Stimulated activated CD4-positive, alpha-beta T cell treated with anti-CD3 and anti-CD28 coated beads, Interleukin-2, amount 100 ng/mL, for 24 hours (primary cell): Measurements from ENCODE around the gene AP3S2.
A peak's percentile ranks its signal among the peaks of the same experiment; 100 is the strongest.
"Not testable (repeated sequence)": the region's sequence is repeated elsewhere in the genome, so short reads cannot be mapped to it uniquely, and the experiment has no call there.

Source experiments
- DNase-seq, 2 donors: peaks; one replicate each; pipeline ENCODE4 v3.0.0-alpha.2; 2020

The AP3S2 gene

GRCh38 chr15:89797678-89798201 is 96.1 kb downstream of the AP3S2 start:
- DNase-seq: no peak

- no peak for DNase-seq
These were observed 97.8 kb downstream of the AP3S2 start for GRCh38 chr15:89795996-89796395.

GRCh38 chr15:89794627-89795241 is 99.1 kb downstream of the AP3S2 start:
- DNase-seq: no peak

GRCh38 chr15:89792106-89792805 is 101.5 kb downstream of the AP3S2 start:
- DNase-seq: no peak

DNA sequence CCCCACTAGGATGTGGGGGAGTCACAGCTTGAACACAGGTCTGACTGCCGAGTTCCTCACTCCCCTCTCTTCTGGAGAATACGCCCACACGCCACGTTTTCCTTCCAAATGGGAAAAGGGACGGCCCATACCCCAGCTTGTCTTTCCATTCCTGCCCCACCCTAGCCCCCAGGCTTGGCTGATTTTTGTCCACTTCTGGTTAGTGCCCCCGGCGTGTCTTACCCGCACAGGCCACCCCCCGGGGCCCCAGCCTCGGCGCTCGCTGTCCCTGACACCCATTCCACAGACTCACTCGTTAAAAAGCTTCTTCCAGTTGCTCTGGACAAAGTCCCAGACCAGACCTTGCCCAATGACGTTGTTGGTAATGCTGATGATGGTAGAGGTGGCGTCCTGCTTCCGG is 103.1 kb downstream of the AP3S2 start:
- no peak for DNase-seq

DNA sequence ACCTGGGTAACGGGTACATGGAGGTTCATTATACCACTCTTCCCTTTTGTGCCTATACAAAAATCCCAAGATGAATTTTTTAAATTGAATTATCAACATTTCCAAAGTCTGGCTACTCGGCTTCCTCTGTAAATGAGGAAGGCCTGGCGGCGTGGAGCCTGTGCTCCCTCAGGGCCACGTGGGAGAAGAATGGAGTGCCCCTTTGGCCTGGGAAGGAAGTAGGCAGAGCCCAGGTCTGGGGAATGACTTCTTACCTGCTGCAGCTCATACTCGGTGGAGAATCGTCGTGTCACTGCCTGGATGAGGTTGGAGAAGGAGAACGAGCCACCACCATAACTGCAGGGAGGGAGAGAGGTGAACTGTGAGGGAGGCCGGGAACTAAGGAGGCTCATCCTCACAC is 103.6 kb downstream of the AP3S2 start:
- no peak for DNase-seq

DNA sequence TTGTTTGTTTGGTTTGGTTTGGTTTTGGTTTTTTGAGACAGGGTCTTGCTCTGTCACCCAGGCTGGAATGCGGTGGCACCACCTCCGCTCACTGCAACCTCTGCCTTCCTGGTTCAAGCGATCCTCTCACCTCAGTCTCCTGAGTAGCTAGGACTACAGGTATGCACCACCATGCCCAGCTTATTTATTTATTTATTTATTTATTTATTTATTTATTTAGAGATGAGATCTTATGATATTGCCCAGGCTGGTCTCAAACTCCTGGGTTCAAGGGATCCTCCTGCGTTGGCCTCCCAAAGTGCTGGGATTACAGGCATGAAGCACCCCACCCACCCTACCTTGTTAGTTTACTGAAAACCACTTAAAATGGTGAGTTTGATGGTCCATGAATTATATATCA is 105.2 kb downstream of the AP3S2 start:
- DNase-seq: not testable (repeated sequence)

DNA sequence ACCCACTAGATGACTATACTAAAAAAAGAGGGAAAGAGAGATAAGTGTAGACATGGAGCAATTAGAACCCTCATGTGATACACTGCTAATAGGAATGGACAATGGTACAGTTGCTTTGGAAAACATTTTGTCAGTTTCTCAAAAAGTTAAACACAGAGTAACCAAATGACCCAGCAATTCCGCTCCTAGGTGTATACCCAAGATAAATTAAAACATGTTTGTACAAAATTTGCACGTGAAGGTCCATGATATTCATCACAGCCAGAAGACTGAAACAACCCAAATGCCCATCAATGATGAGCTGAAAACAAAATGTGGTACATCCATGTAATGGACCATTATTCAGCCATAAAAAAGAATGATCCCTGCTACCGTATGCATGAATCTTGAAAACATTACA is 105.8 kb downstream of the AP3S2 start:
- DNase-seq: no peak

GRCh38 chr15:89785774-89786140 is 108.0 kb downstream of the AP3S2 start:
- DNase-seq: no peak

GRCh38 chr15:89785064-89785773 is 108.6 kb downstream of the AP3S2 start:
- DNase-seq: no peak

GRCh38 chr15:89784686-89784960 is 109.2 kb downstream of the AP3S2 start:
- DNase-seq: no peak

DNA sequence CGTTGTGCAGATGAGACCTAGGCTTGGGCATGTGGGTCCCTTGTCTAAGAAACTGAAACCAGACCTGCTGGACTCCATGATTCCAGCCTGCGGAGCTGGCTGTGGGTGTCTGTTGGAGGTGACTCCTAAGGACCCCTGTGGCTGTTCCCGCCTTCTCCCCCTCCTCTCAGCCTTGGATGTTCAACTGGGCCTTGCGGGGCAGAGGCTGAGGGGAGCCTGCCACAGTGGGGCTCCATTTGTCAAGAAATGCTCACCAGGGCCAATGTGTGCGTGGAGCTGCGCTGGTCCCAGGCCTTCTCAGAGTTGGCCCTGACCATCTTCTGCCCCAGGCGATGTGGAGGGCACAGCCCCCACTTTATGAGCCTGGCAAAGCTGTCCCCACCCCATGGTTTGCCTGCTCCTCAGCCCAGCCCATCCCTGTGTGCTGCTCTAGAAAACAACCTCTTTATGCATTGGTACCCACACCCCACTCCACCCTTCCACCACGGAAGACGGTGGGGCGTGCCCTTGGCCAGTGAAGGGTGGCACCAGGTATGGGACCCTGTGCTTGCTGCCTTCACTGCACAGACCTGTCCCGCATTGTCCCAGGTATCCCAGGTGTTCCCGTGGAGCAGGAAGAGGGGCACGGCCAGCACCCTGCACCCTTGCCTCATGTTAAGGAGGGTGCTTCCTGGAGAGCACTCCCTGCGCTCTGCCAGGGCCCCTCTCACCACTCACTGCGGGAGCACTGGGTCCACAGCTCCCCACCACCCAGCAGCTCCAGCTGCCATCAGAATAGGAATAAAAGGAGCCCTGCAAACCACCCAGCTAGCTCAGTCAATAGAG is 109.7 kb downstream of the AP3S2 start:
- DNase-seq: no peak

GRCh38 chr15:89783111-89783860 is 110.5 kb downstream of the AP3S2 start:
- DNase-seq: no peak

DNA sequence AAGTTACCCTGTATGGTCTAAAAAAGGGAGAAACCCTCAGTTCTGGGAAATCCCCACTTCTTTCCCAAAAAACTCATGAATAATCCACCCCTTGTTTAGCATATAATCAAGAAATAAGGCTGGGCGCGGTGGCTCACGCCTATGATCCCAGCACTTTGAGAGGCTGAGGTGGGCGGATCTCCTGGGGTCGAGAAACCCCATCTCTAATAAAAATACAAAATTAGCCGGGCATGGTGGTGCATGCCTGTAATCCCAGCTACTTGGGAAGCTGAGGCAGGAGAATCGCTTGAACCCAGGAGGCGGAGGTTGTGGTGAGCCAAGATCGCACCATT is 111.2 kb downstream of the AP3S2 start:
- not testable (repeated sequence) for DNase-seq

DNA sequence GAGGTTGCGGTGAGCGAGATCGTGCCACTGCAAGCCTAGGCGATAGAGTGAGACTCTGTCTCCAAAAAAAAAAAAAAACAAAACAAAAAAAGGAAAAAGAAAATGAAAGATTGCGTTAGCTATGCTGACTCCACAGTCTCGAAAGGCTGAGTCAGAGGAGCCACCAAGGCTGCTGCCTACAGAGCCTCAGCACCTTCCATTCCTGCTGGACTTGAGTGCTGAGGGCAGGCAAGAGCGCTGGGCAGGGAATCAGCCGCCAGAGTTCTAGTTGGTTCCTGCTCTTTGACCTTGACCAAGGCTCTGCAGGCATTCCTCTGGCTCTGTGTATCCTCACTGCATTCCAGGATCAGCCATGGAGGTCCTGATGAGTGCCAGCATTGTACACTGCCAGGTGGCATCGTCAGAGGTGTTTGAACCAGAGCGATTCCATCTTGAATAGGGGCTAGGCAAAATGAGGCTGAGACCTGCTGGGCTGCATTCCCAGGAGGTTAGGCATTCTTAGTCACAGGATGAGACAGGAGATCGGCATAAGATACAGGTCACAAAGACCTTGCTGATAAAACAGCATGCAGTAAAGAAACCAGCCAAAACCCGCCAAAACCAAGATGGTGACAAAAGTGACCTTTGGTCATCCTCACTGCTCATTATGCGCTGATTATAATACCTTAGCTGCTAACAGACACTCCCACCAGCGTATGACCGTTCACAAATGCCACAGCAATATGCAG is 111.7 kb downstream of the AP3S2 start:
- no peak for DNase-seq

- DNase-seq: peak in 1 of 2 donors; percentile 39
These were observed 112.7 kb downstream of the AP3S2 start for GRCh38 chr15:89781055-89781454.

GRCh38 chr15:89780601-89781000 is 113.2 kb downstream of the AP3S2 start:
- no peak for DNase-seq
